ENCODE data around the gene CYP26B1. TPM values are rescaled to one million over a fixed set of nuclear protein-coding genes. Genes with fewer than 3 reads are reported as not detected.

Gene CYP26B1
- total and polyA plus RNA-seq, 9 of the 15 experiments (the other 6 are each of a cell fraction or from before 2014, with no cell fraction given), result 0.01 to 0.13 (median 0.04) TPM; not detected in 6

GRCh38 chr2:72181616-72182015, 34.0 kb upstream of the CYP26B1 start:
- Histone ChIP-seq H3K36me3 (ENCODE audit: control insufficient read depth, insufficient read depth, low read length) (no peaks in the 10 kb centered on the region), H3K9me3 (replicated peaks; ENCODE audit: control insufficient read depth, insufficient read depth, low read depth, low read length) (no peaks in the 10 kb centered on the region), H3K27me3 (ENCODE audit: control insufficient read depth in 2 of 2, insufficient read depth in 2 of 2, low read length in 2 of 2) (no peaks in the 10 kb centered on the region), H3K9ac (ENCODE audit: insufficient read depth in 1 of 2, low read depth in 2 of 2, low read length in 2 of 2) (no peak overlapping the region), H3K4me3 (no peak overlapping the region), H3K9me1 (ENCODE audit: control insufficient read depth, insufficient read depth, low read length) (no peaks in the 10 kb centered on the region), H3K4me2 (ENCODE audit: insufficient read depth, low read length) (no peak overlapping the region), H2AFZ (ENCODE audit: low read depth, low read length) (no peak overlapping the region), H3K4me1 (replicated peaks in 1 of 2; ENCODE audit: control insufficient read depth in 2 of 2, insufficient read depth in 2 of 2, low read length in 2 of 2) (no peaks in the 10 kb centered on the region), H3K27ac (ENCODE audit: extremely low read depth, low read depth, low read length) (no peak overlapping the region), H3K79me2 (ENCODE audit: control insufficient read depth, insufficient read depth, low read length) (no peaks in the 10 kb centered on the region), H4K20me1 (replicated peaks; ENCODE audit: control insufficient read depth, insufficient read depth, low read length) (no peaks in the 10 kb centered on the region; the same call in 1 of the 2 replicates)
- WGBS (ENCODE audit: insufficient coverage, low coverage, missing lambda C conversion rate), result 4% methylated on average over 2 of the region's 2 CpGs
- intact Hi-C loops (cut with micrococcal nuclease) (no loop called here), in situ Hi-C loops (cut with MboI) (no loop called here)
- no TSS peak for BruUV-seq (replicated peaks)
- ChIA-PET POLR2A (no interaction called here), CTCF (ENCODE audit: low intra/inter-chr PET ratio) (no interaction called here)
- DNase-seq (ENCODE audit: extremely low read depth in 1 of 4, low spot score in 3 of 4), result no peak
- no peak for ATAC-seq
- FAIRE-seq, result no peak
- TF ChIP-seq GATAD2A (IDR thresholded peaks at IDR 0.05) (no peak), E2F3 (CRISPR knock-in tag; IDR thresholded peaks at IDR 0.05) (no peak), EGR1 (conservative IDR thresholded peaks at IDR 0.05) (no peak), MTA3 (IDR thresholded peaks at IDR 0.05; ENCODE audit: borderline replicate concordance) (no peak)
- TF ChIP-seq, protein P1, sequence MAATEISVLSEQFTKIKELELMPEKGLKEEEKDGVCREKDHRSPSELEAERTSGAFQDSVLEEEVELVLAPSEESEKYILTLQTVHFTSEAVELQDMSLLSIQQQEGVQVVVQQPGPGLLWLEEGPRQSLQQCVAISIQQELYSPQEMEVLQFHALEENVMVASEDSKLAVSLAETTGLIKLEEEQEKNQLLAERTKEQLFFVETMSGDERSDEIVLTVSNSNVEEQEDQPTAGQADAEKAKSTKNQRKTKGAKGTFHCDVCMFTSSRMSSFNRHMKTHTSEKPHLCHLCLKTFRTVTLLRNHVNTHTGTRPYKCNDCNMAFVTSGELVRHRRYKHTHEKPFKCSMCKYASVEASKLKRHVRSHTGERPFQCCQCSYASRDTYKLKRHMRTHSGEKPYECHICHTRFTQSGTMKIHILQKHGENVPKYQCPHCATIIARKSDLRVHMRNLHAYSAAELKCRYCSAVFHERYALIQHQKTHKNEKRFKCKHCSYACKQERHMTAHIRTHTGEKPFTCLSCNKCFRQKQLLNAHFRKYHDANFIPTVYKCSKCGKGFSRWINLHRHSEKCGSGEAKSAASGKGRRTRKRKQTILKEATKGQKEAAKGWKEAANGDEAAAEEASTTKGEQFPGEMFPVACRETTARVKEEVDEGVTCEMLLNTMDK (IDR thresholded peaks at IDR 0.05; ENCODE audit: borderline replicate concordance, insufficient read depth, low read depth, low read length, poor library complexity, severe bottlenecking), result no peak
- TF ChIP-seq, protein P2, sequence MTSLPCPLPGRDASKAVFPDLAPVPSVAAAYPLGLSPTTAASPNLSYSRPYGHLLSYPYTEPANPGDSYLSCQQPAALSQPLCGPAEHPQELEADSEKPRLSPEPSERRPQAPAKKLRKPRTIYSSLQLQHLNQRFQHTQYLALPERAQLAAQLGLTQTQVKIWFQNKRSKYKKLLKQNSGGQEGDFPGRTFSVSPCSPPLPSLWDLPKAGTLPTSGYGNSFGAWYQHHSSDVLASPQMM (CRISPR knock-in tag; IDR thresholded peaks at IDR 0.05), result no peak
- TF ChIP-seq, protein P3, sequence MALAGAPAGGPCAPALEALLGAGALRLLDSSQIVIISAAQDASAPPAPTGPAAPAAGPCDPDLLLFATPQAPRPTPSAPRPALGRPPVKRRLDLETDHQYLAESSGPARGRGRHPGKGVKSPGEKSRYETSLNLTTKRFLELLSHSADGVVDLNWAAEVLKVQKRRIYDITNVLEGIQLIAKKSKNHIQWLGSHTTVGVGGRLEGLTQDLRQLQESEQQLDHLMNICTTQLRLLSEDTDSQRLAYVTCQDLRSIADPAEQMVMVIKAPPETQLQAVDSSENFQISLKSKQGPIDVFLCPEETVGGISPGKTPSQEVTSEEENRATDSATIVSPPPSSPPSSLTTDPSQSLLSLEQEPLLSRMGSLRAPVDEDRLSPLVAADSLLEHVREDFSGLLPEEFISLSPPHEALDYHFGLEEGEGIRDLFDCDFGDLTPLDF (CRISPR knock-in tag; IDR thresholded peaks at IDR 0.05), result no peak
